ENCODE results near the gene GRM4.

DNA sequence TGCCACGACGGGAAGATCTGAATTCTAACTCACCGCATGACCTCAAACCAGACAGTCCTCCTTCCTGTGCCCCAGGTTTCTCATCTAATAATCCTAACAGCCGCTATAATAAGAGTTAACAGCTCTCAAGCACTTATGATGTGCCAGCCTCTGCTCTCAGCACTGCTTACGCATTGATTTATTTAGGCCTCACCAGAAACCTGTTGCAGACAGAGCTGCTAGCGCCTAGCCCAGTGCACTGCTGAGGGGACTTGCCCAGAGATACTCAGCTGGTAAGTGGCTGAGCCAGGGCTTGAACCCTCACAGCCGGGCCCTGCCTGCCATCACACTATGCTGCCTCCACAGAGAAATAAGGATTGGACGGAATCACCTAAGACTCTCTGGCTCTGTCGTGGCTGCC is 37.7 kb downstream of the GRM4 start:
- TF ChIP-seq, protein P1, sequence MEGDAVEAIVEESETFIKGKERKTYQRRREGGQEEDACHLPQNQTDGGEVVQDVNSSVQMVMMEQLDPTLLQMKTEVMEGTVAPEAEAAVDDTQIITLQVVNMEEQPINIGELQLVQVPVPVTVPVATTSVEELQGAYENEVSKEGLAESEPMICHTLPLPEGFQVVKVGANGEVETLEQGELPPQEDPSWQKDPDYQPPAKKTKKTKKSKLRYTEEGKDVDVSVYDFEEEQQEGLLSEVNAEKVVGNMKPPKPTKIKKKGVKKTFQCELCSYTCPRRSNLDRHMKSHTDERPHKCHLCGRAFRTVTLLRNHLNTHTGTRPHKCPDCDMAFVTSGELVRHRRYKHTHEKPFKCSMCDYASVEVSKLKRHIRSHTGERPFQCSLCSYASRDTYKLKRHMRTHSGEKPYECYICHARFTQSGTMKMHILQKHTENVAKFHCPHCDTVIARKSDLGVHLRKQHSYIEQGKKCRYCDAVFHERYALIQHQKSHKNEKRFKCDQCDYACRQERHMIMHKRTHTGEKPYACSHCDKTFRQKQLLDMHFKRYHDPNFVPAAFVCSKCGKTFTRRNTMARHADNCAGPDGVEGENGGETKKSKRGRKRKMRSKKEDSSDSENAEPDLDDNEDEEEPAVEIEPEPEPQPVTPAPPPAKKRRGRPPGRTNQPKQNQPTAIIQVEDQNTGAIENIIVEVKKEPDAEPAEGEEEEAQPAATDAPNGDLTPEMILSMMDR (conservative IDR thresholded peaks at IDR 0.05; ENCODE audit: low read depth, low read length) = no peak
- no peak for TF ChIP-seq EZH2 (IDR thresholded peaks at IDR 0.05; ENCODE audit: low read length, unreplicated experiment)
